ENCODE measurements around the gene ARHGAP44.
"Not testable (repeated sequence)": the region's sequence is repeated elsewhere in the genome, so short reads cannot be mapped to it uniquely, and the experiment has no call there.

Gene ARHGAP44

GRCh38 chr17:12821376-12821940, 32.2 kb downstream of the ARHGAP44 start:
- no peak for DNase-seq

- no peak for DNase-seq
Observed at GRCh38 chr17:12826431-12826830, 37.1 kb downstream of the ARHGAP44 start.

GRCh38 chr17:12830777-12831247, 41.5 kb downstream of the ARHGAP44 start:
- no peak for DNase-seq

- no peak for DNase-seq
Observed at GRCh38 chr17:12831839-12832238, 42.5 kb downstream of the ARHGAP44 start.

GRCh38 chr17:12839042-12839441, 49.7 kb downstream of the ARHGAP44 start:
- no peak for DNase-seq

- DNase-seq: no peak
Observed at GRCh38 chr17:12842936-12843335, 53.6 kb downstream of the ARHGAP44 start.

GRCh38 chr17:12850996-12851395, 61.7 kb downstream of the ARHGAP44 start:
- no peak for DNase-seq

GRCh38 chr17:12851901-12852435, 62.7 kb downstream of the ARHGAP44 start:
- DNase-seq: no peak

- no peak for DNase-seq
Observed at GRCh38 chr17:12853921-12854320, 64.6 kb downstream of the ARHGAP44 start.

- no peak for DNase-seq
Observed at GRCh38 chr17:12856416-12856815, 67.1 kb downstream of the ARHGAP44 start.

GRCh38 chr17:12857592-12857991, 68.3 kb downstream of the ARHGAP44 start:
- no peak for DNase-seq

- no peak for DNase-seq
Observed at GRCh38 chr17:12859520-12859919, 70.2 kb downstream of the ARHGAP44 start.

- DNase-seq: no peak
Observed at GRCh38 chr17:12865769-12866168, 76.5 kb downstream of the ARHGAP44 start.

- no peak for DNase-seq
Observed at GRCh38 chr17:12866244-12866643, 76.9 kb downstream of the ARHGAP44 start.

- no peak for DNase-seq
Observed at GRCh38 chr17:12867726-12868125, 78.4 kb downstream of the ARHGAP44 start.

GRCh38 chr17:12873415-12874125, 84.3 kb downstream of the ARHGAP44 start:
- not testable (repeated sequence) for DNase-seq

GRCh38 chr17:12877953-12878669, 88.8 kb downstream of the ARHGAP44 start:
- no peak for DNase-seq

GRCh38 chr17:12879096-12879495, 89.8 kb downstream of the ARHGAP44 start:
- DNase-seq: not testable (repeated sequence)

- DNase-seq: no peak
Observed at GRCh38 chr17:12883472-12883871, 94.2 kb downstream of the ARHGAP44 start.

- DNase-seq: no peak
Observed at GRCh38 chr17:12887088-12887487, 97.8 kb downstream of the ARHGAP44 start.

GRCh38 chr17:12896180-12896785, 107.0 kb downstream of the ARHGAP44 start:
- no peak for DNase-seq

GRCh38 chr17:12898110-12898509, 108.8 kb downstream of the ARHGAP44 start:
- no peak for DNase-seq

- DNase-seq: no peak
Observed at GRCh38 chr17:12899604-12900003, 110.3 kb downstream of the ARHGAP44 start.
